Measurements from ENCODE around the gene NTRK1. TPM values are rescaled to one million over a fixed set of nuclear protein-coding genes. Genes with fewer than 3 reads are reported as not detected.
A peak's percentile ranks its signal among the peaks of the same experiment; 100 is the strongest.

NTRK1 gene
- polyA plus RNA-seq, 1 experiment = 0.02 TPM

DNA sequence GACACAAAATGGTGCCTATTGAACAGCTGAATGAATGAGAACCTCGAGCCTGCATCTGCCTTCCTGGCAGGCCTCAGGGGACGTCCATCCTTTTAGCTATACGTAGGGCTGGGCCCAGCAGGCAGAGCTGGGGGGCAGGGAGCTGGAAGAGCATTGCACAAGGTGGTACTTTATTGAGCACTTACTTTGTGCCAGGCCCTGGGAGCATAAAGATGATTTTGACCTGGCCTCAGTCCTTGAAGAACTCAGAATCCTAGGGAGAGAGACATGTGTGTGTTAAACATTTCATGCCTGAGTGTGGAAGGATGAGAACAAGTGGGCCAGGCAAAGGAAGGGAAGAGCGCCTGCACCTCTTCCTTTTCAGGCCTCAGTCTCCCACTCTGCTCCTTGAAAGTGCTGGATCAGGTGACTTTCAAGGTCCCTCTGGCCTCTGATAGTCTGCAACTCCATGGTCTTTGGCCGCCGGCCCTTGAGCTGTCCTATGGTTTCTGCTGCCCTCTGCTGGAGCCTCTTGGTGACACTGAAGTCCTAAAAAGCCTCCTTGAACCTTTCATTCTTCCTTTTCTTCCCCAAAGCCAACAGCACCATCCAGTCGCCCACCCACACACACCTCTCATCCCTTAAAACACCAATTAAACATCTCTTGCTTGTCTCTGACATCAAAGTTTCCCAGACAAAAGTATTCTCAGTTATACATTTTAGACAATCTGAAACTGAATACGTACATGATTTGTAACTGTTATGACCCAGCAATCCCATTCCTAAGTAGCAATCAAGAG, 29.3 kb downstream of the NTRK1 start:
- Histone ChIP-seq H3K36me3 (ENCODE audit: control insufficient read depth, insufficient read depth, low read length) (no peaks in the 10 kb centered on the region), H3K4me3 (ENCODE audit: low read depth, low read length) (no peak overlapping the region), H3K27me3 (ENCODE audit: control insufficient read depth, insufficient read depth, low read length) (peaks cover 13% of the 10 kb centered on the region)
- ChIA-PET POLR2A (no interaction called here), CTCF (interaction anchor here (0.6 to 10.8 kb wide), 33 partner anchors 10 to 263 kb away, joined by 3 to 298 read pairs (median 5); partner anchors contain the start of genes INSRR, ISG20L2, LRRC71 and METTL25B)
- DNase-seq (ENCODE audit: low read depth) = no peak
- TF ChIP-seq, protein P1, sequence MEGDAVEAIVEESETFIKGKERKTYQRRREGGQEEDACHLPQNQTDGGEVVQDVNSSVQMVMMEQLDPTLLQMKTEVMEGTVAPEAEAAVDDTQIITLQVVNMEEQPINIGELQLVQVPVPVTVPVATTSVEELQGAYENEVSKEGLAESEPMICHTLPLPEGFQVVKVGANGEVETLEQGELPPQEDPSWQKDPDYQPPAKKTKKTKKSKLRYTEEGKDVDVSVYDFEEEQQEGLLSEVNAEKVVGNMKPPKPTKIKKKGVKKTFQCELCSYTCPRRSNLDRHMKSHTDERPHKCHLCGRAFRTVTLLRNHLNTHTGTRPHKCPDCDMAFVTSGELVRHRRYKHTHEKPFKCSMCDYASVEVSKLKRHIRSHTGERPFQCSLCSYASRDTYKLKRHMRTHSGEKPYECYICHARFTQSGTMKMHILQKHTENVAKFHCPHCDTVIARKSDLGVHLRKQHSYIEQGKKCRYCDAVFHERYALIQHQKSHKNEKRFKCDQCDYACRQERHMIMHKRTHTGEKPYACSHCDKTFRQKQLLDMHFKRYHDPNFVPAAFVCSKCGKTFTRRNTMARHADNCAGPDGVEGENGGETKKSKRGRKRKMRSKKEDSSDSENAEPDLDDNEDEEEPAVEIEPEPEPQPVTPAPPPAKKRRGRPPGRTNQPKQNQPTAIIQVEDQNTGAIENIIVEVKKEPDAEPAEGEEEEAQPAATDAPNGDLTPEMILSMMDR (IDR thresholded peaks at IDR 0.05; ENCODE audit: insufficient read depth, low read depth, low read length) = peak; percentile 86

DNA sequence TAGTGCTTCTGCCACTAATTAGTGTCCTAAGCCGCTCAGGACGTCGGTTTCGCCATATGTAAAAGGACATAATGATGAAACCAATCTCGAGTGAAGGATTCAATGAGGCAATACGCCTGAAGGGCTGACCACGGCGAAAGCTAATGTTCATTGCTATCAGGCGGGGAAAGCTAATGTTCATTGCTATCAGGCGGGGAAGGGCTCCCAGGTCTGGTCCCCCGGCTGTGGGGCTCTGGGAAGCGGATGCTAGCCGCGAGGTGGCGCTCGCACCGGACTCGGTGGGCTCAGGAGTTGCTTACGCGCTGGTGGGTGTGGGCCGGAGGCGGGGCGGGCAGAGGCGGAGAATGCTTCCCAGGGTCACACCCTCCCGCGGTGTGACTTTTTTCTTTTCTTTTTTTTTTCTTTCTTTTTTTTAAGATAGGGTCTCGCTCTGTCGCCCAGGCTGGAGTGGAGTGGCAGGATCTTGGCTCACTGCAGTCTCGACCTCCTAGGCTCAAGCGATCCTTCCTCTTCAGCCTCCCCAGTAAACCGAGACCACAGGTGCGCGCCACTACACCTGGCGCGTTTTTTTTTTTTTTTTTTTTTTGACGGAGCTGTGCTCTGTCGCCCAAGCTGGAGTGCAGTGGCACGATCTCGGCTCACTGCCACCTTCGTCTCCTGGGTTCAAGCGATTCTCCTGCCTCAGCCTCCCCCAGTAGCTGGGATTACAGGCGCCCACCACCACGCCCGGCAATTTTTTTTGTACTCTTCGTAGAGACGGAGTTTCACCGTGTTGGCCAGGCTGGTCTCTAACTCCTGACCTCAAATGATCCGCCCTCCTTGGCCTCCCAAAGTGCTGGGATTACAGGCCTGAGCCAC, 31.8 kb downstream of the NTRK1 start:
- no peak for DNase-seq (ENCODE audit: low read depth)
- ChIA-PET CTCF (interaction anchor here (0.7 to 10.8 kb wide), 26 partner anchors 8 to 264 kb away, joined by 3 to 298 read pairs (median 5); partner anchors contain the start of genes INSRR, ISG20L2, LRRC71 and METTL25B), POLR2A (interaction anchor here (0.5 kb wide), 1 partner anchor 1118 kb away, joined by 10 read pairs; no protein-coding TSS in a partner anchor)
- TF ChIP-seq, protein P1 (IDR thresholded peaks at IDR 0.05; ENCODE audit: insufficient read depth, low read depth, low read length) = peak; percentile 91
- H3K27me3 ChIP-seq (ENCODE audit: control insufficient read depth, insufficient read depth, low read length) = peaks cover 2% of the 10 kb centered on the region; the same call in 1 of the 2 replicates
- no peaks in the 10 kb centered on the region for H3K36me3 ChIP-seq (ENCODE audit: control insufficient read depth, insufficient read depth, low read length)
- peak overlapping the region; percentile 16 for H3K4me3 ChIP-seq (ENCODE audit: low read depth, low read length)

DNA sequence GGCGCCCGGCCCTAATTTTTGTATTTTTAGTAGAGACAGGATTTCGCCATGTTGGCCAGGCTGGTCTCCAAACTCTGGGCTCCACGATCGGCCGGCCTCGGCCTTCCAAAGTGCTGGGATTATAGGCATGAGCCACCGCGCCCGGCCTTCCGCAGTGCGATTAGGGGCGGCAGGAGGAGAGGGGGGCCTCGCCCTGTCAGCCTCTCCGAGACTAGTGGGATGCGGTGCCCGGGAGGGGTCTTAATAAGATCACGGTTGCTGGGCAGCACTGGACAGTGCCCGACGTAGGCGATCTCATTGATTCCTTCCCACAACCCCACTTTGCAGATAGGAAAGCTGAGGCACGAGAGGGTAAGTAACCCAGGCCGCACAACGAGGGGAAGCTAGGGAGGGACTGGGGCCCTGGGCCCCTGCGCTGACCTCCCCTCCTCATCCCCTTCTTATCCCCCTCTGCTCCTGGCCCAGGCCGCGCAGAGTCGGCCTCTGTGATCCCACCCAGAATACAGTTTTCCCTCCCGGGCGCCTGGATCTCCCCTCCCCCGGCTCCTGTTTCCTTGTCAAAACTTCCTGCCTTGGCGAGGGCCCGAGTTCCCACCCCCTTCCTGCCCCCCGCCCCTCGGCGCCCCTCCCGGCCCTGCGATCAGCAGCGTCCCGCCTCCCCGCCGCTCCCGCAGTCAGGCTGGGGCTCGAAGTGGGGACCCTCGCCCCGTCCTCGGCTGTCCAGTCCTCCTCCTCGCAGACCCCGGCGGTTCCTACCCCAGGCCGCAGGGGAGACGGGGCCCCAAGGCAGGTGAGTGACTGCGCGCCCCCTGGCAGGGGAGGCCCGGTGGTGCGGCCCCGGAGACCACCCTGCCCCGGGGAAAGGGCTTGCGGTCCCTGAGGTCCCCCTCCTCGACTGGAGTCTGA, 32.6 kb downstream of the NTRK1 start, which contains the start of gene PEAR1:
TSS of gene PEAR1 (plus strand) at position 671 of the 906 bp plus-strand sequence. CDS start 10,209 bp downstream, outside the sequence.
- DNase-seq (ENCODE audit: low read depth) = no peak
- Histone ChIP-seq H3K4me3 (ENCODE audit: low read depth, low read length) (peak within 1 kb of the TSS; percentile 49), H3K36me3 (ENCODE audit: control insufficient read depth, insufficient read depth, low read length) (no peaks in the 10 kb centered on the region), H3K27me3 (ENCODE audit: control insufficient read depth, insufficient read depth, low read length) (no peaks in the 10 kb centered on the region; the same call in 1 of the 2 replicates)
- TF ChIP-seq, protein P1 (IDR thresholded peaks at IDR 0.05; ENCODE audit: insufficient read depth, low read depth, low read length) = no peak
- CTCF ChIA-PET = interaction anchor here (0.6 to 10.8 kb wide), 19 partner anchors 8 to 233 kb away, joined by 3 to 298 read pairs (median 8); partner anchors contain the start of genes INSRR, ISG20L2, LRRC71 and METTL25B
- POLR2A ChIA-PET = interaction anchor here (0.5 kb wide), 1 partner anchor 1118 kb away, joined by 10 read pairs; no protein-coding TSS in a partner anchor

DNA sequence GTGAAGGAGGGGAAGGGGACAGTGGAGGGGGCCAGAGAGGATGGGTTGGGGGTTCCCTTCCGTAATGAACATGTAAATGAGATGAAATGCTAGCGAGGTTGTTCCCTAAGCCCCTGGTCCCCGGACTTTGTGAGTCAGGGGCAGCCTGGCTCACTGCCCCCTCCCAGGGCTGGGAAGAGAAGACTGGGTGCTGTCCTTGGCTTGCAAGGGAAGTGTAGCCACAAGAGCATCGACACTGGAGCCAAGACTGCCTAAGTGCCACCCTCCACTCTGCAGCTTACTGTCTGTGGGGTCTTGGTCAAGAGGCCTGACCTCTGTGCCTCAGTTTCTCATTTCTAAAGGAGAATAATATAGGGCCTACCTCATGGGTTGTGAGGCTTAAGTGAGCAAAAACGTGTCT, 33.3 kb downstream of the NTRK1 start:
- peak overlapping the region; percentile 49 for H3K4me3 ChIP-seq (ENCODE audit: low read depth, low read length)
- CTCF ChIA-PET = interaction anchor here (1.3 to 9.4 kb wide), 9 partner anchors 31 to 234 kb away, joined by 3 to 298 read pairs (median 5); partner anchors contain the start of genes LRRC71, NES and NTRK1

More for the DNA sequence above, 33.3 kb downstream of the NTRK1 start:
- TF ChIP-seq, protein P1 (IDR thresholded peaks at IDR 0.05; ENCODE audit: insufficient read depth, low read depth, low read length) = no peak
- DNase-seq (ENCODE audit: low read depth) = no peak
- POLR2A ChIA-PET = no interaction called here
- H3K36me3 ChIP-seq (ENCODE audit: control insufficient read depth, insufficient read depth, low read length) = no peaks in the 10 kb centered on the region
- H3K27me3 ChIP-seq (ENCODE audit: control insufficient read depth, insufficient read depth, low read length) = no peaks in the 10 kb centered on the region
